Measurements from ENCODE around the gene RETN. TPM values are rescaled to one million over a fixed set of nuclear protein-coding genes. Genes with fewer than 3 reads are reported as not detected.
A peak's percentile ranks its signal among the peaks of the same experiment; 100 is the strongest.

Gene RETN
- total RNA-seq, 2 experiments from 2014 or later = not detected

DNA sequence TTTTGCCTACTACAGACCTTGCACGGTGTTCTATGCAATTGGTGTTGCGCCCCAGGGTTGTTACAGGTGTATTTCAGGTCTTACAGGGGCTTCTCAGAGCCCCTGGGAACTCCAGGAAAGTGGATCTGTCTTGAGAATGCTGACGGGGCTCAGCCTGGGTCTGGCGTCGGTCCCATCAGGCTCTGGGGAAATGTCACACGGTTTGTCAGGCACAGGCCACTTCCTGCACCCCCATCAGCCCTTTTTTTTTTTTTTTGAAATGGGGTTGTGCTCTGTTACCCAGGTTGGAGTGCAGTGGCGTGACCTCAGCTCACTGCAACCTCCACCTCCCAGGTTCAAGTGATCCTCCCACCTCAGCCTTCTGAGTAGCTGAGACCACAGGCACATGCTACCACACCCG is 49.8 kb downstream of the RETN start:
- no peaks in the 10 kb centered on the region for H3K27me3 ChIP-seq (ENCODE audit: control insufficient read depth in 1 of 2, insufficient read depth in 2 of 2, low read length in 2 of 2)
- H3K9me3 ChIP-seq (ENCODE audit: control insufficient read depth in 1 of 2, insufficient read depth in 1 of 2, low read length in 2 of 2) = peaks cover 0 to 5% of the 10 kb centered on the region in 2 experiments
- Mint-ChIP-seq H3K36me3 (ENCODE audit: low read depth) (no peaks in the 10 kb centered on the region), H3K27ac (no peak overlapping the region), H3K27me3 (no peaks in the 10 kb centered on the region), H3K4me1 (ENCODE audit: low read depth) (no peaks in the 10 kb centered on the region), H3K4me3 (no peak overlapping the region), H3K9me3 (no peaks in the 10 kb centered on the region)
- CTCF ChIA-PET = no interaction called here
- POLR2A ChIA-PET = interaction anchor here (0.6 to 1.1 kb wide), 2 partner anchors 13 to 89 kb away, joined by 3 read pairs; partner anchors contain the start of genes PET100 and XAB2
- peaks cover 11% of the 10 kb centered on the region for H3K4me1 ChIP-seq (ENCODE audit: insufficient read depth, low read length)
- no peaks in the 10 kb centered on the region for H3K36me3 ChIP-seq (ENCODE audit: insufficient read depth, low read length)
- intact Hi-C loops (cut with DNase I, micrococcal nuclease) = loop anchor here in 1 of 2 experiments (2.0 kb wide), 1 partner anchor 14 kb away; no protein-coding TSS in a partner anchor
- peak in 3 of 14 experiments; percentile 5 to 39 (median 31) for DNase-seq
- no peak overlapping the region for H3K4me3 ChIP-seq (ENCODE audit: low read length)
- H3K27ac ChIP-seq (ENCODE audit: low read depth in 1 of 2, low read length in 2 of 2) = no peak overlapping the region
- peak; percentile 37 for ATAC-seq (ENCODE audit: poor library complexity)
- no peak for TF ChIP-seq CTCF (IDR thresholded peaks at IDR 0.05)

Other genes with a start within 250 kb of the RETN start
- gene PEX11G, start 180.0 kb upstream of the RETN start, total RNA-seq = not detected
- gene ZNF358, start 152.9 kb upstream of the RETN start, total RNA-seq = 1 to 10 TPM; 5.1 to 5.2 TPM
- gene MCOLN1, start 146.4 kb upstream of the RETN start, total RNA-seq = 1 to 10 TPM; 7.9 to 8.8 TPM
- gene PNPLA6, start 133.3 kb upstream of the RETN start, total RNA-seq = 10 to 100 TPM; 62.0 to 70.9 TPM
- under 1 TPM; 0.16 to 0.25 TPM for gene CAMSAP3, start 73.2 kb upstream of the RETN start, total RNA-seq
- 100 to 1,000 TPM; 118 to 121 TPM for gene XAB2, start 39.5 kb upstream of the RETN start, total RNA-seq
- gene PET100, start 39.3 kb upstream of the RETN start, total RNA-seq = 100 to 1,000 TPM; 178 to 188 TPM
- gene PCP2, start 35.3 kb upstream of the RETN start, total RNA-seq = 1 to 10 TPM; 1.9 to 2.1 TPM
- 100 to 1,000 TPM; 234 to 241 TPM for gene STXBP2, start 31.9 kb upstream of the RETN start, total RNA-seq
- under 1 TPM in 1 of 2 experiments, not detected in 1; 0.38 TPM for gene MCEMP1, start 8.0 kb downstream of the RETN start, total RNA-seq
- 10 to 100 TPM; 41.3 to 43.4 TPM for gene TRAPPC5, start 11.8 kb downstream of the RETN start, total RNA-seq
- not detected for gene FCER2, start 33.1 kb downstream of the RETN start, total RNA-seq
- not detected for gene CLEC4G, start 63.1 kb downstream of the RETN start, total RNA-seq
- not detected for gene CD209, start 78.5 kb downstream of the RETN start, total RNA-seq
- gene CLEC4M, start 94.2 kb downstream of the RETN start, total RNA-seq = not detected
- gene EVI5L, start 161.2 kb downstream of the RETN start, total RNA-seq = 1 to 10 TPM; 5.2 to 6.0 TPM
- gene PRR36, start 205.3 kb downstream of the RETN start, total RNA-seq = under 1 TPM; 0.25 to 0.30 TPM
- gene LRRC8E, start 219.5 kb downstream of the RETN start, total RNA-seq = not detected
- gene MAP2K7, start 234.8 kb downstream of the RETN start, total RNA-seq = 10 to 100 TPM; 81.7 to 82.3 TPM
- gene TGFBR3L, start 245.8 kb downstream of the RETN start, total RNA-seq = 1 to 10 TPM; 1.1 to 1.2 TPM